Neural cell (in vitro differentiated cells): Measurements from ENCODE around the gene CCSAP. TPM values are rescaled to one million over a fixed set of nuclear protein-coding genes. Genes with fewer than 3 reads are reported as not detected.

ENCODE experiments used
- H2AFZ ChIP-seq: fragments of 200-600, 300-800 bp; sonication (generic), shearing (Covaris generic); 2 replicates; pipeline ENCODE4 v1.6.0; 2014; ENCODE audit warnings: low read depth, mild to moderate bottlenecking, antibody characterized with exemption, low read length, moderate library complexity
- H3F3A ChIP-seq: fragments of 200-600 bp; shearing (Covaris generic); 2 replicates; pipeline ENCODE4 v1.6.1; 2016; ENCODE audit warnings: mild to moderate bottlenecking, moderate library complexity, mixed read lengths, antibody characterized with exemption, low read length; ENCODE audit not compliant: insufficient read depth, poor library complexity, severe bottlenecking
- H3K27ac ChIP-seq: fragments of 200-600, 300-800 bp; sonication (generic), shearing (Covaris generic); 2 replicates; pipeline ENCODE4 v1.5.1; 2014; ENCODE audit warnings: mild to moderate bottlenecking, low read length, moderate library complexity
- H3K27me3 ChIP-seq: fragments of 300-800, 200-600 bp; sonication (generic), shearing (Covaris generic); 2 replicates; pipeline ENCODE4 v1.6.0; 2014; ENCODE audit warnings: mild to moderate bottlenecking, low read depth, low read length, moderate library complexity; ENCODE audit not compliant: insufficient read depth
- H3K36me3 ChIP-seq: fragments of 300-800, 200-600 bp; sonication (generic), shearing (Covaris generic); 2 replicates; pipeline ENCODE4 v1.5.1; 2014; ENCODE audit warnings: mild to moderate bottlenecking, antibody characterized with exemption, low read length, moderate library complexity; ENCODE audit not compliant: insufficient read depth
- H3K4me2 ChIP-seq: fragments of 300-800, 200-600 bp; sonication (generic), shearing (Covaris generic); 2 replicates; pipeline ENCODE4 v1.6.0; 2014; ENCODE audit warnings: mild to moderate bottlenecking, low read length
- H3K4me3 ChIP-seq: fragments of 300-800, 200-600 bp; sonication (generic), shearing (Covaris generic); 2 replicates; pipeline ENCODE4 v1.5.1; 2014; ENCODE audit warnings: mild to moderate bottlenecking, low read length, moderate library complexity
- H3K79me2 ChIP-seq: fragments of 200-600 bp; shearing (Covaris generic); replicated peaks from 2 replicates; pipeline ENCODE4 v1.6.0; 2014; ENCODE audit warnings: mild to moderate bottlenecking, low read length, moderate library complexity; ENCODE audit not compliant: insufficient read depth
- H3K9ac ChIP-seq: fragments of 300-800, 200-600 bp; sonication (generic), shearing (Covaris generic); 2 replicates; pipeline ENCODE4 v1.6.1; 2016; ENCODE audit warnings: mild to moderate bottlenecking, low read length, mixed read lengths
- H3K9me2 ChIP-seq: fragments of 200-600 bp; shearing (Covaris generic); 2 replicates; pipeline ENCODE4 v1.6.1; 2016; ENCODE audit warnings: mild to moderate bottlenecking, low read length, mixed read lengths; ENCODE audit not compliant: insufficient read depth
- H3K9me3 ChIP-seq: fragments of 200-600, 300-800 bp; sonication (generic), shearing (Covaris generic); 2 replicates; pipeline ENCODE4 v1.6.1; 2016; ENCODE audit warnings: mild to moderate bottlenecking, mixed run types, low read length, moderate library complexity, mixed read lengths
- H4K20me1 ChIP-seq: fragments of 200-600 bp; shearing (Covaris generic); 2 replicates; pipeline ENCODE4 v1.6.1; 2016; ENCODE audit warnings: mild to moderate bottlenecking, mixed run types; ENCODE audit not compliant: insufficient read depth
- EP300 ChIP-seq: fragments of 450-650 bp; conservative IDR thresholded peaks from 2 replicates; pipeline ENCODE4 v1.6.1; 2014; ENCODE audit warnings: antibody characterized with exemption, mild to moderate bottlenecking, moderate library complexity; ENCODE audit not compliant: poor library complexity, severe bottlenecking
- EZH2 ChIP-seq: fragments of 200-600, 300-800 bp; shearing (Covaris generic), sonication (generic); IDR thresholded peaks from 2 replicates; pipeline ENCODE4 v1.6.1; 2014; ENCODE audit warnings: antibody characterized with exemption, low read length, borderline replicate concordance, mild to moderate bottlenecking; ENCODE audit not compliant: insufficient read depth, poor library complexity, severe bottlenecking
- MXI1 ChIP-seq: fragments of 450-650 bp; conservative IDR thresholded peaks from 2 replicates; pipeline ENCODE4 v1.6.1; 2014; ENCODE audit warnings: antibody characterized with exemption, mild to moderate bottlenecking; ENCODE audit not compliant: poor library complexity, severe bottlenecking
- POLR2AphosphoS5 ChIP-seq: IDR thresholded peaks from 2 replicates; pipeline ENCODE4 v1.6.1; 2012
- RAD21 ChIP-seq: fragments of 450-650 bp; conservative IDR thresholded peaks from 2 replicates; pipeline ENCODE4 v1.6.1; 2014; ENCODE audit warnings: antibody characterized with exemption, mild to moderate bottlenecking, moderate library complexity
- REST ChIP-seq: IDR thresholded peaks from 2 replicates; pipeline ENCODE4 v1.6.1; 2012; ENCODE audit warnings: borderline replicate concordance
- SMC3 ChIP-seq: fragments of 450-650 bp; conservative IDR thresholded peaks from 2 replicates; pipeline ENCODE4 v1.6.1; 2014; ENCODE audit warnings: antibody characterized with exemption, mild to moderate bottlenecking, moderate library complexity; ENCODE audit not compliant: poor library complexity
- TAF1 ChIP-seq: IDR thresholded peaks from 2 replicates; pipeline ENCODE4 v1.6.1; 2012; ENCODE audit warnings: low read depth
- polyA plus RNA-seq: library from polyadenylated mRNA; depleted of rRNA; stranded (reverse); fragments of >200 nt; gene quantifications from 2 replicates; pipeline ENCODE4 v1.2.3, GENCODE V29; 2014
- TF ChIP-seq, protein P1 (sequence below): fragments of 450-650 bp; IDR thresholded peaks from 2 replicates; pipeline ENCODE4 v1.5.1; 2014; ENCODE audit warnings: antibody characterized with exemption, mild to moderate bottlenecking, moderate library complexity; ENCODE audit not compliant: poor library complexity, severe bottlenecking

CCSAP gene
- polyA plus RNA-seq, 1 donor from 2014 or later = 66.7 TPM

- Histone ChIP-seq H3K4me3 (no peak overlapping the region), H3K4me2 (no peak overlapping the region), H3K9me2 (no peaks in the 10 kb centered on the region), H3K79me2 (no peaks in the 10 kb centered on the region), H3K36me3 (no peaks in the 10 kb centered on the region), H3F3A (no peaks in the 10 kb centered on the region), H3K27ac (no peak overlapping the region), H3K9me3 (no peaks in the 10 kb centered on the region), H4K20me1 (no peaks in the 10 kb centered on the region), H3K9ac (no peak overlapping the region), H3K27me3 (no peaks in the 10 kb centered on the region), H2AFZ (no peak overlapping the region)
- TF ChIP-seq SMC3 (no peak), TAF1 (no peak), RAD21 (no peak), REST (no peak), POLR2AphosphoS5 (no peak), MXI1 (no peak), EZH2 (no peak), EP300 (no peak)
- TF ChIP-seq, protein P1, sequence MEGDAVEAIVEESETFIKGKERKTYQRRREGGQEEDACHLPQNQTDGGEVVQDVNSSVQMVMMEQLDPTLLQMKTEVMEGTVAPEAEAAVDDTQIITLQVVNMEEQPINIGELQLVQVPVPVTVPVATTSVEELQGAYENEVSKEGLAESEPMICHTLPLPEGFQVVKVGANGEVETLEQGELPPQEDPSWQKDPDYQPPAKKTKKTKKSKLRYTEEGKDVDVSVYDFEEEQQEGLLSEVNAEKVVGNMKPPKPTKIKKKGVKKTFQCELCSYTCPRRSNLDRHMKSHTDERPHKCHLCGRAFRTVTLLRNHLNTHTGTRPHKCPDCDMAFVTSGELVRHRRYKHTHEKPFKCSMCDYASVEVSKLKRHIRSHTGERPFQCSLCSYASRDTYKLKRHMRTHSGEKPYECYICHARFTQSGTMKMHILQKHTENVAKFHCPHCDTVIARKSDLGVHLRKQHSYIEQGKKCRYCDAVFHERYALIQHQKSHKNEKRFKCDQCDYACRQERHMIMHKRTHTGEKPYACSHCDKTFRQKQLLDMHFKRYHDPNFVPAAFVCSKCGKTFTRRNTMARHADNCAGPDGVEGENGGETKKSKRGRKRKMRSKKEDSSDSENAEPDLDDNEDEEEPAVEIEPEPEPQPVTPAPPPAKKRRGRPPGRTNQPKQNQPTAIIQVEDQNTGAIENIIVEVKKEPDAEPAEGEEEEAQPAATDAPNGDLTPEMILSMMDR = no peak
Observed at GRCh38 chr1:229347528-229347927, 4.7 kb upstream of the CCSAP start.

DNA sequence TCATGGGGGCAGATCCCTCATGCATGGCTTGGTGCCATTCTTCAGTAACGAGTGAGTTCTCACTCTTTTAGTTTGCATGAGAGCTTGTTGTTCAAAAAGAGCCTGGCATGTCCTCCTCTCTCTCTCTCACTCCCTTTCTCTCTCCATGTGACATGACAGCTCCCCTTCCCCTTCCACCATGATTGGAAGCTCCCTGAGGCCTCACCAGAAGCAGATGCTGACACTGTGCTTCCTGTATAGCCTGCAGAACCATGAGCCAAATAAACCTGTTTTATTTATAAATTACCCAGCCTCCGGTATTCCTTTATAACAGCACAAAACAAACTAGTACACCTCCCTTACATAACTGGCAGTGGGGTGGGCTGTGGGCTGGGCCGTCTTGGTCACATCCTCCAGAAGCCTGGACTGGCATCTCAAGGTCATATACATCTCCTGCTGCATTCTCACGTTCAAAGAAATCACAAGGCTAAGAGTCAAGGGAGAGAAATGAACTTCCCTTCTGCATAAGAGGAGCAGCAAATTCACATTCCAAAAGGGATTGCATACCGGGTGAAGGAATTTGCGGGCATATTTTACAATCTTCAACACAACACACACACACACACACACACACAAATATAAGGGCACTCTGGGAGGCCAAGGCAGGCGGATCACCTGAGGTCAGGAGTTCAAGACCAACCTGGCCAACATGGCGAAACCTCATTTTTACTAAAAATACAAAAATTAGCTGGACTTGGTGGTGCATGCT, 2.3 kb upstream of the CCSAP start:
- no peaks in the 10 kb centered on the region for H3K9me3 ChIP-seq
- no peak overlapping the region for H3K4me3 ChIP-seq
- TF ChIP-seq, protein P1 = no peak
- H3K36me3 ChIP-seq = no peaks in the 10 kb centered on the region
- H2AFZ ChIP-seq = no peak overlapping the region
- peaks cover 11% of the 10 kb centered on the region for H3K79me2 ChIP-seq
- no peak overlapping the region for H3K9ac ChIP-seq
- H3K27ac ChIP-seq = no peak overlapping the region
- H4K20me1 ChIP-seq = no peaks in the 10 kb centered on the region
- H3K4me2 ChIP-seq = no peak overlapping the region
- no peaks in the 10 kb centered on the region for H3F3A ChIP-seq
- H3K27me3 ChIP-seq = no peaks in the 10 kb centered on the region
- H3K9me2 ChIP-seq = no peaks in the 10 kb centered on the region
